Urinary bladder (tissue), 4 donors: ENCODE data around the gene KCNK10. TPM values are rescaled to one million over a fixed set of nuclear protein-coding genes. Genes with fewer than 3 reads are reported as not detected.

Experiments
- DNase-seq: peaks from one replicate; pipeline ENCODE4 v3.0.0-alpha.2; 2015; ENCODE audit errors: extremely low spot score
- H3K27ac ChIP-seq: one replicate; pipeline ENCODE4 v1.5.1; 2013; ENCODE audit warnings: low read depth, mild to moderate bottlenecking, moderate library complexity
- H3K36me3 ChIP-seq: one replicate; pipeline ENCODE4 v1.6.1; 2013; ENCODE audit warnings: mild to moderate bottlenecking, moderate library complexity; ENCODE audit not compliant: insufficient read depth
- H3K4me1 ChIP-seq: one replicate; pipeline ENCODE4 v1.6.1; 2013; ENCODE audit warnings: mild to moderate bottlenecking, moderate library complexity; ENCODE audit not compliant: insufficient read depth
- H3K4me3 ChIP-seq: one replicate; pipeline ENCODE4 v1.5.1; 2013; ENCODE audit warnings: low read depth, low read length
- WGBS: extraction: QIAGEN DNeasy Blood & Tissue Kit; methylation state at CpG from one replicate; pipeline ENCODE4 v1.1.7; 2013; 5-methylcytosine and 5-hydroxymethylcytosine counted together
- polyA plus RNA-seq: library from polyadenylated mRNA; stranded (reverse); fragments of 200-250 nt; gene quantifications from one replicate; pipeline ENCODE4 v1.2.3, GENCODE V29; 2013
- total RNA-seq: library from RNA; depleted of rRNA; stranded (reverse); fragments of >200 nt; gene quantifications from one replicate; pipeline ENCODE4 v1.2.3, GENCODE V29; 2014
- donor health status: healthy with polysubstance abuse.
- donor health status: healthy.

Gene KCNK10
- total and polyA plus RNA-seq, 2 donors, result 0.06 to 1.1 TPM

GRCh38 chr14:88154926-88155325 lies 168.1 kb downstream of the KCNK10 start:
- Histone ChIP-seq H3K4me1 (no peaks in the 10 kb centered on the region), H3K27ac (no peak overlapping the region), H3K4me3 (no peak overlapping the region), H3K36me3 (no peaks in the 10 kb centered on the region)
- 71% methylated on average over 6 of the region's 6 CpGs for WGBS
- no peak for DNase-seq

GRCh38 chr14:88154321-88154720 lies 168.7 kb downstream of the KCNK10 start:
- 88% methylated on average over 4 of the region's 4 CpGs for WGBS
- DNase-seq, result no peak
- Histone ChIP-seq H3K36me3 (no peaks in the 10 kb centered on the region), H3K4me3 (no peak overlapping the region), H3K4me1 (no peaks in the 10 kb centered on the region), H3K27ac (no peak overlapping the region)

GRCh38 chr14:88146881-88147649 lies 176.0 kb downstream of the KCNK10 start:
- DNase-seq, result no peak
- Histone ChIP-seq H3K36me3 (no peaks in the 10 kb centered on the region), H3K4me3 (no peak overlapping the region), H3K27ac (no peak overlapping the region), H3K4me1 (no peaks in the 10 kb centered on the region)
- WGBS, result 89% methylated on average over 8 of the region's 8 CpGs

- WGBS, result 69% methylated on average over 2 of the region's 2 CpGs
- Histone ChIP-seq H3K4me1 (no peaks in the 10 kb centered on the region), H3K4me3 (no peak overlapping the region), H3K27ac (no peak overlapping the region), H3K36me3 (no peaks in the 10 kb centered on the region)
- no peak for DNase-seq
Measured at GRCh38 chr14:88143810-88144209, 179.3 kb downstream of the KCNK10 start.

- Histone ChIP-seq H3K4me3 (no peak overlapping the region), H3K27ac (no peak overlapping the region), H3K4me1 (no peaks in the 10 kb centered on the region), H3K36me3 (no peaks in the 10 kb centered on the region)
- DNase-seq, result no peak
- 62% methylated on average over 7 of the region's 7 CpGs for WGBS
Measured at GRCh38 chr14:88142997-88143396, 180.1 kb downstream of the KCNK10 start.

GRCh38 chr14:88140874-88141273 lies 182.2 kb downstream of the KCNK10 start:
- WGBS, result 58% methylated on average over 3 of the region's 3 CpGs
- no peak overlapping the region for H3K4me3 ChIP-seq
- no peaks in the 10 kb centered on the region for H3K36me3 ChIP-seq
- no peak overlapping the region for H3K27ac ChIP-seq
- no peaks in the 10 kb centered on the region for H3K4me1 ChIP-seq
- no peak for DNase-seq

- DNase-seq, result no peak
- H3K36me3 ChIP-seq, result no peaks in the 10 kb centered on the region
- no peak overlapping the region for H3K4me3 ChIP-seq
- H3K27ac ChIP-seq, result no peak overlapping the region
- 88% methylated on average over 1 of the region's 1 CpG for WGBS
- no peaks in the 10 kb centered on the region for H3K4me1 ChIP-seq
Measured at GRCh38 chr14:88137327-88137726, 185.7 kb downstream of the KCNK10 start.

Other genes with a start within 250 kb of the KCNK10 start
- 46.8 TPM for gene SPATA7, start 62.4 kb upstream of the KCNK10 start, total RNA-seq
- gene SPATA7, start 62.4 kb upstream of the KCNK10 start, polyA plus RNA-seq, result 7.7 TPM
- gene PTPN21, start 231.7 kb upstream of the KCNK10 start, total RNA-seq, result 22.4 TPM
- gene PTPN21, start 231.7 kb upstream of the KCNK10 start, polyA plus RNA-seq, result 14.5 TPM
- gene ZC3H14, start 239.8 kb upstream of the KCNK10 start, total RNA-seq, result 66.4 TPM
- gene ZC3H14, start 239.8 kb upstream of the KCNK10 start, polyA plus RNA-seq, result 33.8 TPM